Progenitor cell of endocrine pancreas (in vitro differentiated cells): ENCODE data around the gene ARHGAP26. TPM values are rescaled to one million over a fixed set of nuclear protein-coding genes. Genes with fewer than 3 reads are reported as not detected.
A peak's percentile ranks its signal among the peaks of the same experiment; 100 is the strongest.

ENCODE experiments used
- DNase-seq: peaks from one replicate; pipeline ENCODE4 v3.0.0; 2021; ENCODE audit warnings: low spot score; ENCODE audit not compliant: unreplicated experiment
- H3K27ac Mint-ChIP-seq: 2 replicates; pipeline ENCODE4 v1.8.0; 2021; ENCODE audit warnings: mild to moderate bottlenecking, moderate library complexity, mixed read lengths
- H3K27me3 Mint-ChIP-seq: 2 replicates; pipeline ENCODE4 v1.8.0; 2021; ENCODE audit warnings: mixed read lengths
- H3K36me3 Mint-ChIP-seq: 2 replicates; pipeline ENCODE4 v1.8.0; 2022; ENCODE audit warnings: mixed read lengths; ENCODE audit not compliant: insufficient read depth
- H3K4me1 Mint-ChIP-seq: 2 replicates; pipeline ENCODE4 v1.8.0; 2021; ENCODE audit warnings: low read depth, mixed read lengths
- H3K4me3 Mint-ChIP-seq: 2 replicates; pipeline ENCODE4 v1.8.0; 2021; ENCODE audit warnings: low read depth, mild to moderate bottlenecking, moderate library complexity, mixed read lengths
- H3K9me3 Mint-ChIP-seq: 2 replicates; pipeline ENCODE4 v1.8.0; 2021; ENCODE audit warnings: low read depth, mixed read lengths
- CTCF ChIP-seq: fragments of 200-600 bp; sonication (generic); IDR thresholded peaks from one replicate; pipeline ENCODE4 v1.5.0; 2021; ENCODE audit warnings: antibody characterized with exemption, mild to moderate bottlenecking; ENCODE audit not compliant: unreplicated experiment
- total RNA-seq: library from RNA; stranded (reverse); gene quantifications from 2 replicates; pipeline ENCODE4 v1.2.1, GENCODE V29; 2021

Gene ARHGAP26
- total RNA-seq, 1 donor from 2014 or later, result 21.3 TPM

GRCh38 chr5:142971303-142972013, 201.3 kb downstream of the ARHGAP26 start:
- Mint-ChIP-seq H3K9me3 (no peaks in the 10 kb centered on the region), H3K4me1 (no peaks in the 10 kb centered on the region), H3K4me3 (no peak overlapping the region), H3K36me3 (no peaks in the 10 kb centered on the region), H3K27ac (no peak overlapping the region), H3K27me3 (no peaks in the 10 kb centered on the region)
- no peak for DNase-seq
- TF ChIP-seq CTCF, result no peak

GRCh38 chr5:142972064-142972570, 201.9 kb downstream of the ARHGAP26 start:
- no peak for TF ChIP-seq CTCF
- no peaks in the 10 kb centered on the region for H3K4me1 Mint-ChIP-seq
- no peak overlapping the region for H3K27ac Mint-ChIP-seq
- H3K4me3 Mint-ChIP-seq, result no peak overlapping the region
- DNase-seq, result no peak
- H3K36me3 Mint-ChIP-seq, result no peaks in the 10 kb centered on the region
- H3K27me3 Mint-ChIP-seq, result no peaks in the 10 kb centered on the region
- H3K9me3 Mint-ChIP-seq, result no peaks in the 10 kb centered on the region

GRCh38 chr5:142973932-142974331, 203.8 kb downstream of the ARHGAP26 start:
- Mint-ChIP-seq H3K4me1 (no peaks in the 10 kb centered on the region), H3K4me3 (no peak overlapping the region), H3K27me3 (no peaks in the 10 kb centered on the region), H3K9me3 (no peaks in the 10 kb centered on the region), H3K36me3 (no peaks in the 10 kb centered on the region), H3K27ac (no peak overlapping the region)
- no peak for DNase-seq
- TF ChIP-seq CTCF, result no peak

DNA sequence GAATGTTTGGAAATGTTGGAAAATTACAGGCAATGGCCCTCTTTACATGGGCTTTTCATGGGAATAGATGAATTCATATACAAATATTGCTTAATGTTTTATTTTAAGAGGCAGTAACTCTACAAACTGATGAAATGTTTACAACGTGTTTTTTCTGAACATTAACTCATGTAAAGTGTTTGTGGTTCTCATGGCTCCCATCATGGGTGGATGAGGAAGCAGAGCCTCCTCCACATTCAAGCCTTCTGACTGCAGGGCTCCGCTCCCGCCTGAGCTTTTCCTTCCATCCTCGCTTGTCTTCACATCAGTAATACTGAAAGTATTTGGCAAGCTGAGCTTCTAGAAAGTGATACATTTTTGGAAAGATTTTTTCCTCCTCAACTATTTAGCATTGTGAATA, 204.2 kb downstream of the ARHGAP26 start:
- no peak for TF ChIP-seq CTCF
- Mint-ChIP-seq H3K27ac (no peak overlapping the region), H3K36me3 (no peaks in the 10 kb centered on the region), H3K4me1 (no peaks in the 10 kb centered on the region), H3K4me3 (no peak overlapping the region), H3K27me3 (no peaks in the 10 kb centered on the region), H3K9me3 (no peaks in the 10 kb centered on the region)
- no peak for DNase-seq

DNA sequence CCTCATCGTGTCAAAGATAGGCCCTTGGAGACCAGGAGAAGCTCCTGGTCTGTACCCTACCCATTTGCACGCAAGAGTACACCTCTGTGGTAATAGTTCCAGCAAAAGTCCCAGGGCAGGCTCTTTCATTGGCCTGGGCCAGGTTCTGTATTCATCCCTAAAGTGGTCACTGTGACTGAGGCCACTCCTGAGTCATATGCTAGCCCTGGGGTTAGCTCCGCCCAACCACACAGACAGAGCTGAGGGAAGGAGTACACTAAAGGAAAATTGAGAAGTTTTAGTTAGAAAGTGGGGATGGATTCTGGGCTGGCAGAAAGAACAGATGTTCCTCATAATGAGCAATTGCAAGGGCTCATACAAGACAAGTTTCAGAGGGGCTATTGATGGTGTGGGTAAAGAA, 206.7 kb downstream of the ARHGAP26 start:
- H3K27ac Mint-ChIP-seq, result peak overlapping the region; percentile 30
- no peak overlapping the region for H3K4me3 Mint-ChIP-seq
- H3K36me3 Mint-ChIP-seq, result no peaks in the 10 kb centered on the region
- TF ChIP-seq CTCF, result no peak
- H3K27me3 Mint-ChIP-seq, result no peaks in the 10 kb centered on the region
- DNase-seq, result no peak
- H3K4me1 Mint-ChIP-seq, result peaks cover 3% of the 10 kb centered on the region
- no peaks in the 10 kb centered on the region for H3K9me3 Mint-ChIP-seq
